Measurements from ENCODE around the gene PPP2R5E. TPM values are rescaled to one million over a fixed set of nuclear protein-coding genes. Genes with fewer than 3 reads are reported as not detected.

The PPP2R5E gene
- total and polyA plus RNA-seq, 9 of the 15 experiments (the other 6 are each of a cell fraction or from before 2014, with no cell fraction given) = 4.2 to 30.3 (median 11.0) TPM

GRCh38 chr14:63435204-63435603 lies 108.0 kb downstream of the PPP2R5E start (continued):
- TF ChIP-seq TGIF2 (CRISPR knock-in tag; IDR thresholded peaks at IDR 0.05) = no peak

- Histone ChIP-seq H3K9me1 (ENCODE audit: control insufficient read depth, insufficient read depth, low read length) (no peaks in the 10 kb centered on the region), H4K20me1 (replicated peaks; ENCODE audit: control insufficient read depth, insufficient read depth, low read length) (peaks cover 4% of the 10 kb centered on the region), H3K27ac (ENCODE audit: extremely low read depth, low read depth, low read length) (no peak overlapping the region), H3K4me2 (ENCODE audit: insufficient read depth, low read length) (no peak overlapping the region; the same call in 1 of the 2 replicates), H3K27me3 (ENCODE audit: control insufficient read depth in 2 of 2, insufficient read depth in 2 of 2, low read length in 2 of 2) (no peaks in the 10 kb centered on the region), H3K36me3 (ENCODE audit: control insufficient read depth, insufficient read depth, low read length) (no peaks in the 10 kb centered on the region), H3K79me2 (ENCODE audit: control insufficient read depth, insufficient read depth, low read length) (peaks cover 45% of the 10 kb centered on the region), H3K9ac (ENCODE audit: insufficient read depth in 1 of 2, low read depth in 2 of 2, low read length in 2 of 2) (no peak overlapping the region), H3K9me3 (replicated peaks; ENCODE audit: control insufficient read depth, insufficient read depth, low read depth, low read length) (no peaks in the 10 kb centered on the region), H3K4me3 (no peak overlapping the region), H2AFZ (ENCODE audit: low read depth, low read length) (no peak overlapping the region), H3K4me1 (replicated peaks in 1 of 2; ENCODE audit: control insufficient read depth in 2 of 2, insufficient read depth in 2 of 2, low read length in 2 of 2) (peaks cover 0 to 10% of the 10 kb centered on the region in 2 experiments; a peak in 4 of 5 replicates)
- intact Hi-C loops (cut with micrococcal nuclease) = no loop called here
- CTCF ChIA-PET (ENCODE audit: low intra/inter-chr PET ratio) = no interaction called here
- FAIRE-seq = no peak
- BruUV-seq (replicated peaks) = no TSS peak
- POLR2A ChIA-PET = interaction anchor here (0.6 to 0.7 kb wide), 5 partner anchors 14 to 1251 kb away, joined by 3 to 4 read pairs (median 3); no protein-coding TSS in a partner anchor
- peak in 1 of 4 experiments; percentile 23 for DNase-seq (ENCODE audit: extremely low read depth in 1 of 4, low spot score in 3 of 4)
- in situ Hi-C loops (cut with MboI) = no loop called here
- ATAC-seq = peak; percentile 71
- WGBS (ENCODE audit: insufficient coverage, low coverage, missing lambda C conversion rate) = 21% methylated on average over 3 of the region's 4 CpGs
- TF ChIP-seq PPARD (CRISPR knock-in tag; IDR thresholded peaks at IDR 0.05) (no peak), ZNF551 (CRISPR knock-in tag; IDR thresholded peaks at IDR 0.05) (no peak), ZNF785 (CRISPR knock-in tag; IDR thresholded peaks at IDR 0.05) (no peak), SMAD1 (IDR thresholded peaks at IDR 0.05; ENCODE audit: low read depth, low read length, partially characterized antibody) (no peak), ESRRB (CRISPR knock-in tag; IDR thresholded peaks at IDR 0.05; ENCODE audit: borderline replicate concordance) (no peak), ZSCAN32 (CRISPR knock-in tag; IDR thresholded peaks at IDR 0.05) (no peak), SMARCA5 (IDR thresholded peaks at IDR 0.05) (no peak), E2F6 (IDR thresholded peaks at IDR 0.05; ENCODE audit: borderline replicate concordance in 1 of 2, extremely low read depth in 1 of 2, insufficient read depth in 1 of 2, insufficient read length in 1 of 2, low read depth in 1 of 2, low read length in 1 of 2, poor library complexity in 1 of 2, severe bottlenecking in 1 of 2) (no peak), ZBTB7A (IDR thresholded peaks at IDR 0.05; ENCODE audit: borderline replicate concordance, control insufficient read depth, low read depth, low read length) (no peak), TBP (optimal IDR thresholded peaks at IDR 0.05; ENCODE audit: low read depth, low read length) (no peak), ZNF140 (CRISPR knock-in tag; IDR thresholded peaks at IDR 0.05) (no peak), POLR2AphosphoS5 (IDR thresholded peaks at IDR 0.05; ENCODE audit: control insufficient read depth, insufficient read depth, low read depth, low read length) (no peak)
- TF ChIP-seq, protein P1, sequence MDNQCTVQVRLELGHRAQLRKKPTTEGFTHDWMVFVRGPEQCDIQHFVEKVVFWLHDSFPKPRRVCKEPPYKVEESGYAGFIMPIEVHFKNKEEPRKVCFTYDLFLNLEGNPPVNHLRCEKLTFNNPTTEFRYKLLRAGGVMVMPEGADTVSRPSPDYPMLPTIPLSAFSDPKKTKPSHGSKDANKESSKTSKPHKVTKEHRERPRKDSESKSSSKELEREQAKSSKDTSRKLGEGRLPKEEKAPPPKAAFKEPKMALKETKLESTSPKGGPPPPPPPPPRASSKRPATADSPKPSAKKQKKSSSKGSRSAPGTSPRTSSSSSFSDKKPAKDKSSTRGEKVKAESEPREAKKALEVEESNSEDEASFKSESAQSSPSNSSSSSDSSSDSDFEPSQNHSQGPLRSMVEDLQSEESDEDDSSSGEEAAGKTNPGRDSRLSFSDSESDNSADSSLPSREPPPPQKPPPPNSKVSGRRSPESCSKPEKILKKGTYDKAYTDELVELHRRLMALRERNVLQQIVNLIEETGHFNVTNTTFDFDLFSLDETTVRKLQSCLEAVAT (IDR thresholded peaks at IDR 0.05) = no peak
- TF ChIP-seq, protein P2, sequence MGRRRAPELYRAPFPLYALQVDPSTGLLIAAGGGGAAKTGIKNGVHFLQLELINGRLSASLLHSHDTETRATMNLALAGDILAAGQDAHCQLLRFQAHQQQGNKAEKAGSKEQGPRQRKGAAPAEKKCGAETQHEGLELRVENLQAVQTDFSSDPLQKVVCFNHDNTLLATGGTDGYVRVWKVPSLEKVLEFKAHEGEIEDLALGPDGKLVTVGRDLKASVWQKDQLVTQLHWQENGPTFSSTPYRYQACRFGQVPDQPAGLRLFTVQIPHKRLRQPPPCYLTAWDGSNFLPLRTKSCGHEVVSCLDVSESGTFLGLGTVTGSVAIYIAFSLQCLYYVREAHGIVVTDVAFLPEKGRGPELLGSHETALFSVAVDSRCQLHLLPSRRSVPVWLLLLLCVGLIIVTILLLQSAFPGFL (CRISPR knock-in tag; IDR thresholded peaks at IDR 0.05) = no peak
- TF ChIP-seq, protein P3, sequence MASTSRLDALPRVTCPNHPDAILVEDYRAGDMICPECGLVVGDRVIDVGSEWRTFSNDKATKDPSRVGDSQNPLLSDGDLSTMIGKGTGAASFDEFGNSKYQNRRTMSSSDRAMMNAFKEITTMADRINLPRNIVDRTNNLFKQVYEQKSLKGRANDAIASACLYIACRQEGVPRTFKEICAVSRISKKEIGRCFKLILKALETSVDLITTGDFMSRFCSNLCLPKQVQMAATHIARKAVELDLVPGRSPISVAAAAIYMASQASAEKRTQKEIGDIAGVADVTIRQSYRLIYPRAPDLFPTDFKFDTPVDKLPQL (IDR thresholded peaks at IDR 0.05; ENCODE audit: extremely low read depth, insufficient read length) = no peak
Measured at GRCh38 chr14:63432888-63433552, 110.2 kb downstream of the PPP2R5E start.
